IMR-90 (cell line): ENCODE results near the gene TIAM1. TPM values are rescaled to one million over a fixed set of nuclear protein-coding genes. Genes with fewer than 3 reads are reported as not detected.

Experiments
- ATAC-seq: fragments of 200-7000 bp; cut with Tn5 transposase; 2 replicates; pipeline ENCODE4 v1.9.1; 2020; ENCODE audit warnings: low read depth, mild to moderate bottlenecking, moderate library complexity
- BruUV-seq: library from RNA; stranded (reverse); fragments of 400-500 nt; replicated peaks from 2 replicates; lab custom pipeline; 2021; lab: Mats Ljungman, UMichigan
- CTCF ChIA-PET: fragments of 300-600 bp; formaldehyde crosslinking; extraction: SDS; loops from one replicate; lab custom pipeline; 2021; ENCODE audit warnings: antibody characterized with exemption; lab: Yijun Ruan, JAX
- POLR2A ChIA-PET: fragments of 300-600 bp; sonication (Branson Sonifier 250); formaldehyde crosslinking; loops from one replicate; lab custom pipeline; 2022; ENCODE audit warnings: antibody characterized with exemption; ENCODE audit not compliant: unreplicated experiment; lab: Charles Lee
- DNase-seq: peaks from one replicate; pipeline ENCODE4 v3.0.0; 2013
- H2AFZ ChIP-seq: replicated peaks from 2 replicates; pipeline ENCODE3; 2013; ENCODE audit warnings: low read length, mild to moderate bottlenecking; ENCODE audit not compliant: poor library complexity
- H2AK5ac ChIP-seq: 2 replicates; pipeline ENCODE4 v1.6.1; 2013; ENCODE audit warnings: low read depth, low read length, inconsistent platforms
- H2AK9ac ChIP-seq: replicated peaks from 2 replicates; pipeline ENCODE3; 2013; ENCODE audit warnings: mild to moderate bottlenecking, low read depth, low read length, moderate library complexity; ENCODE audit not compliant: poor library complexity
- H2BK120ac ChIP-seq: 2 replicates; pipeline ENCODE4 v1.6.1; 2013; ENCODE audit warnings: low read depth, low read length, inconsistent platforms
- H2BK15ac ChIP-seq: 3 replicates; pipeline ENCODE4 v1.6.1; 2013; ENCODE audit warnings: low read depth, low read length, inconsistent platforms
- H2BK20ac ChIP-seq: 2 replicates; pipeline ENCODE4 v1.6.1; 2013; ENCODE audit warnings: low read depth, mild to moderate bottlenecking, inconsistent platforms, low read length, moderate library complexity
- H2BK5ac ChIP-seq: 2 replicates; pipeline ENCODE4 v1.6.1; 2013; ENCODE audit warnings: mild to moderate bottlenecking, low read depth, low read length, inconsistent platforms; ENCODE audit not compliant: poor library complexity, severe bottlenecking
- H3K14ac ChIP-seq: replicated peaks from 2 replicates; pipeline ENCODE4 v1.6.1; 2013; ENCODE audit warnings: low read depth, low read length, inconsistent platforms
- H3K18ac ChIP-seq: 2 replicates; pipeline ENCODE4 v1.6.1; 2013; ENCODE audit warnings: low read depth, low read length, control low read depth
- H3K23ac ChIP-seq: 2 replicates; pipeline ENCODE4 v1.6.1; 2013; ENCODE audit warnings: low read depth, low read length, inconsistent platforms
- H3K27ac ChIP-seq: 2 replicates; pipeline ENCODE4 v1.5.1; 2013; ENCODE audit warnings: mild to moderate bottlenecking, control low read depth, low read length; ENCODE audit not compliant: insufficient read depth
- H3K27me3 ChIP-seq: 2 replicates; pipeline ENCODE4 v1.6.1; 2013; ENCODE audit warnings: low read length; ENCODE audit not compliant: control insufficient read depth, insufficient read depth
- H3K36me3 ChIP-seq: 2 replicates; pipeline ENCODE4 v1.6.1; 2013; ENCODE audit warnings: low read length, mixed read lengths; ENCODE audit not compliant: control insufficient read depth, insufficient read depth
- H3K4ac ChIP-seq: 2 replicates; pipeline ENCODE4 v1.6.1; 2013; ENCODE audit warnings: low read depth, low read length, inconsistent platforms
- H3K4me1 ChIP-seq: 2 replicates; pipeline ENCODE4 v1.6.1; 2013; ENCODE audit warnings: low read length, mixed read lengths; ENCODE audit not compliant: control insufficient read depth, insufficient read depth
- H3K4me2 ChIP-seq: 2 replicates; pipeline ENCODE4 v1.6.1; 2013; ENCODE audit warnings: low read depth, mild to moderate bottlenecking, control low read depth, low read length, moderate library complexity
- H3K4me3 ChIP-seq: 2 replicates; pipeline ENCODE4 v1.5.1; 2013; ENCODE audit warnings: low read depth, mild to moderate bottlenecking, control low read depth, low read length, moderate library complexity; ENCODE audit not compliant: insufficient read depth
- H3K56ac ChIP-seq: 2 replicates; pipeline ENCODE4 v1.6.1; 2013; ENCODE audit warnings: low read length, inconsistent platforms; ENCODE audit not compliant: insufficient read depth; ENCODE audit errors: extremely low read depth
- H3K79me1 ChIP-seq, 2 experiments: 2 replicates each; pipeline ENCODE4 v1.6.1; 2013; ENCODE audit warnings: low read length in 2 of 2, inconsistent platforms in 1 of 2, low read depth in 1 of 2
- H3K9ac ChIP-seq: 2 replicates; pipeline ENCODE4 v1.6.1; 2013; ENCODE audit warnings: low read depth, low read length, control low read depth
- H3K9me1 ChIP-seq: 2 replicates; pipeline ENCODE4 v1.6.1; 2013; ENCODE audit warnings: low read length, inconsistent platforms; ENCODE audit not compliant: insufficient read depth
- H3K9me3 ChIP-seq: 2 replicates; pipeline ENCODE4 v1.6.1; 2013; ENCODE audit warnings: low read length; ENCODE audit not compliant: control insufficient read depth, insufficient read depth
- H4K20me1 ChIP-seq: 2 replicates; pipeline ENCODE4 v1.6.1; 2013; ENCODE audit warnings: low read length, inconsistent platforms; ENCODE audit not compliant: insufficient read depth
- H4K5ac ChIP-seq: 2 replicates; pipeline ENCODE4 v1.6.1; 2013; ENCODE audit warnings: mild to moderate bottlenecking, low read depth, low read length, control low read depth
- H4K8ac ChIP-seq, 2 experiments: 2 replicates each; pipeline ENCODE4 v1.6.1; 2013; ENCODE audit warnings: low read depth in 2 of 2, low read length in 2 of 2, control low read depth in 1 of 2, inconsistent platforms in 1 of 2
- H4K91ac ChIP-seq: 2 replicates; pipeline ENCODE4 v1.6.1; 2013; ENCODE audit warnings: low read depth, low read length, inconsistent platforms; ENCODE audit not compliant: insufficient read depth
- BHLHE40 ChIP-seq: fragments of 150-350 bp; IDR thresholded peaks from 2 replicates; pipeline ENCODE4 v1.6.1; 2016; ENCODE audit warnings: mild to moderate bottlenecking, low read depth, low read length
- CHD1 ChIP-seq: IDR thresholded peaks from 2 replicates; pipeline ENCODE4 v1.6.1; 2012; ENCODE audit warnings: low read depth, low read length, improper control_type of control experiment
- FOS ChIP-seq: fragments of 150-350 bp; IDR thresholded peaks from 2 replicates; pipeline ENCODE4 v1.6.1; 2016; ENCODE audit warnings: low read depth, low read length
- WGBS, 2 experiments: methylation state at CpG; one replicate each; pipeline versions ENCODE4 v1.1.5 to v1.1.7; 2013; ENCODE audit warnings: missing lambda C conversion rate in 2 of 2; ENCODE audit not compliant: insufficient read length in 1 of 2; ENCODE audit errors: extremely low coverage in 2 of 2; 5-methylcytosine and 5-hydroxymethylcytosine counted together
- dilution Hi-C: fragments of 300-500 bp; cut with HindIII; formaldehyde crosslinking; loops from one replicate; pipeline ENCODE4 v1.14.3; 2018; ENCODE audit warnings: low sequenced_read_pairs; ENCODE audit not compliant: unreplicated experiment
- in situ Hi-C: fragments of 300-500 bp; cut with MboI; formaldehyde crosslinking; loops from 3 replicates; pipeline ENCODE4 v1.14.3; 2019; ENCODE audit warnings: low sequenced_read_pairs, inconsistent platforms, mixed read lengths
- intact Hi-C: fragments of 100-400 bp; cut with micrococcal nuclease; formaldehyde crosslinking; loops from 2 replicates; pipeline ENCODE4 v1.10.0; 2022
- polyA plus RNA-seq, 3 experiments: library from polyadenylated mRNA; depleted of rRNA; stranded (reverse); fragments of >200 nt; gene quantifications; 2 replicates each; pipeline ENCODE4 v1.2.3, GENCODE V29; 2012; ENCODE audit warnings: low replicate concordance in 1 of 3
- total RNA-seq: library from RNA; depleted of rRNA; stranded (reverse); fragments of >200 nt; gene quantifications from 2 replicates; pipeline ENCODE4 v1.2.3, GENCODE V29; 2012

TIAM1 gene
- total and polyA plus RNA-seq, 2 of the 4 experiments (the other 2 are of a cell fraction) = 2.9 to 9.3 TPM

DNA sequence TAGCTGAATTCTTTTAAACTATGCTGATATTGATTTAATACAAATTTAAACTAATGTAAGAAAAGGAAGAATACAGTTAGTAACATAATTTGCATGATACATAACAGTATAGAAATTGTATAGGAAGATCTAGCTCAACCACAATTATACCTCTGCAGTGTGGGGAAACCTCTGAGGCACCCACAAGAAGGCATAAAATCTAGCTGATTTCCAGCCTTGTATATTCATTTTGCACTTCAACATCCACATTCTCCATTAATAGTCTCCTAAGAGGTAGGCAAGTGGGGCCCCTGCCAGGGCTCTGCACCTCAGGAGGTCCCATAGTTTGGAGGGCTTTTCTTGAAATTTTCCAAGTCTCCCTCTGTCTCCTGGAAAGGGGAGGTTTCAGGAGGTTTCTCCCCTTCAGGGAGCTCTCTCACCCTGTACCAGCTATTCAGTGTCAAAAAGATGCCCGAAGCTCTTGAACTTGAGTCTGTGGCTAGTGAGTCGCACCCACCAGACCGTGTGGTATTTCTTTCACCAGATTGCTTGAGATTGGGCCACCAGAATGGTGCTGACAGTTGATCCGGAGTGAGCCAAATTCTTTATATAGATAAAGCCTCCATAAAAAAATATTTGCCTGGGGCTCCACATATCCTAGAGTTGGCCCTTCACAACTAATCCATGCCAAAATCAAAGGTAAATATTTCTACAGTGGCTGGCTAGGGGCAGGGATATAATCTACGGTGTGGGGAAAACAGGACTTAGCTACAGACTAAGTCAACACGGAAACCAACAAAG is 108.2 kb downstream of the TIAM1 start:
- no peaks in the 10 kb centered on the region for H4K20me1 ChIP-seq
- no CpG with 5 or more reads among the region's 6 CpGs for WGBS, 2 experiments
- no peak overlapping the region for H3K18ac ChIP-seq
- no peak overlapping the region for H2BK5ac ChIP-seq
- intact Hi-C loops = no loop called here
- no peak overlapping the region for H3K9ac ChIP-seq
- ATAC-seq = no peak
- no peak overlapping the region for H3K4me3 ChIP-seq
- H2AK9ac ChIP-seq = no peak overlapping the region
- H2BK120ac ChIP-seq = no peak overlapping the region
- H2AK5ac ChIP-seq = no peak overlapping the region
- no peak overlapping the region for H3K4ac ChIP-seq
- peaks cover 2% of the 10 kb centered on the region; the same call in 1 of the 2 replicates for H3K9me3 ChIP-seq
- DNase-seq = no peak
- H2BK20ac ChIP-seq = no peak overlapping the region
- no peak overlapping the region for H4K8ac ChIP-seq
- H2BK15ac ChIP-seq = no peak overlapping the region
- dilution Hi-C loops = no loop called here
- TF ChIP-seq FOS (no peak), CHD1 (no peak), BHLHE40 (no peak)
- H3K27ac ChIP-seq = no peak overlapping the region
- H3K56ac ChIP-seq = no peak overlapping the region
- H3K79me1 ChIP-seq = no peaks in the 10 kb centered on the region
- H3K4me2 ChIP-seq = no peak overlapping the region
- no peaks in the 10 kb centered on the region for H3K27me3 ChIP-seq
- H3K14ac ChIP-seq = no peak overlapping the region
- no peaks in the 10 kb centered on the region for H3K36me3 ChIP-seq
- no peak overlapping the region for H4K5ac ChIP-seq
- H3K4me1 ChIP-seq = no peaks in the 10 kb centered on the region
- ChIA-PET POLR2A (no interaction called here), CTCF (interaction anchor here (0.9 kb wide), 1 partner anchor 13 kb away, joined by 3 read pairs; no protein-coding TSS in a partner anchor)
- H2AFZ ChIP-seq = no peak overlapping the region
- no peak overlapping the region for H4K91ac ChIP-seq
- no peak overlapping the region for H3K23ac ChIP-seq
- in situ Hi-C loops = no loop called here
- BruUV-seq = no TSS peak
- no peaks in the 10 kb centered on the region for H3K9me1 ChIP-seq
